Erythroblast (primary cell): ENCODE data around the gene CEP192.

ENCODE experiments used
- GATA1 ChIP-seq: IDR thresholded peaks from 2 replicates; pipeline ENCODE4 v1.6.1; 2011; ENCODE audit warnings: low read depth, mild to moderate bottlenecking, control low read depth, low read length, moderate library complexity
- POLR2A ChIP-seq: IDR thresholded peaks from 2 replicates; pipeline ENCODE4 v1.6.1; 2011; ENCODE audit warnings: mild to moderate bottlenecking, low read length

- TF ChIP-seq POLR2A (no peak), GATA1 (no peak)
Observed at GRCh38 chr18:13039806-13040205, 48.6 kb downstream of the CEP192 start.
